HCT116 (cell line): Measurements from ENCODE around the gene POLE3. TPM values are rescaled to one million over a fixed set of nuclear protein-coding genes. Genes with fewer than 3 reads are reported as not detected.

Experiments used
- ATAC-seq: fragments of 200-7000 bp; cut with Tn5 transposase; 2 replicates; pipeline ENCODE4 v1.9.1; 2020; ENCODE audit warnings: mild to moderate bottlenecking, moderate library complexity
- BruUV-seq: library from RNA; stranded (reverse); fragments of 400-500 nt; replicated peaks from 2 replicates; lab custom pipeline; 2021; lab: Mats Ljungman, UMichigan
- CTCF ChIA-PET: fragments of 300-600 bp; sonication (Branson Sonifier 250); formaldehyde crosslinking; loops from one replicate; lab custom pipeline; 2021; ENCODE audit warnings: antibody characterized with exemption; lab: Charles Lee
- POLR2A ChIA-PET: fragments of 300-600, 350-600 bp; sonication (Branson Sonifier 250); formaldehyde crosslinking; loops from one replicate; lab custom pipeline; 2021; ENCODE audit warnings: antibody characterized with exemption; lab: Charles Lee
- RAD21 ChIA-PET, 2 experiments: fragments of 300-600 bp; sonication (Branson Sonifier 250); formaldehyde crosslinking; loops; one replicate each; lab custom pipeline; 2023; ENCODE audit warnings: low total read pairs in 2 of 2; ENCODE audit not compliant: uncharacterized antibody in 2 of 2, unreplicated experiment in 2 of 2, low non-redundant PET in 1 of 2; lab: Charles Lee
- DNase-seq: peaks from one replicate; pipeline ENCODE4 v3.0.0-alpha.2; 2010; ENCODE audit warnings: low read depth, low spot score
- H2AFZ ChIP-seq: fragments of 200-600 bp; shearing (Covaris generic), sonication (generic); 2 replicates; pipeline ENCODE4 v1.6.1; 2017; ENCODE audit warnings: low read depth, mixed run types, mixed read lengths, antibody characterized with exemption, low read length; ENCODE audit not compliant: poor library complexity, severe bottlenecking
- H3K27ac ChIP-seq: 2 replicates; pipeline ENCODE4 v1.5.1; 2012; ENCODE audit warnings: low read depth, low read length
- H3K27me3 ChIP-seq: fragments of 200-600 bp; sonication (generic); 2 replicates; pipeline ENCODE4 v1.6.1; 2016; ENCODE audit warnings: mixed run types, low read length, mixed read lengths; ENCODE audit not compliant: insufficient read depth
- H3K36me3 ChIP-seq, 2 experiments: fragments of 200-500 bp in 1 of 2; fragments of 200-600 bp in 1 of 2; sonication (Bioruptor generic) in 1 of 2; sonication (generic) in 1 of 2; 2 replicates each; pipeline versions ENCODE4 v1.5.1 to v1.6.1; 2014 to 2016; ENCODE audit warnings: low read length in 2 of 2, inconsistent platforms in 1 of 2, mixed read lengths in 1 of 2, mixed run types in 1 of 2; ENCODE audit not compliant: insufficient read depth in 2 of 2, control insufficient read depth in 1 of 2
- H3K4me1 ChIP-seq, 2 experiments: fragments of 200-600 bp in 1 of 2; sonication (generic) in 1 of 2; 2 replicates each; pipeline versions ENCODE4 v1.5.1 to v1.6.1; 2012 to 2017; ENCODE audit warnings: low read length in 2 of 2, inconsistent platforms in 1 of 2, mild to moderate bottlenecking in 1 of 2, mixed read lengths in 1 of 2, mixed run types in 1 of 2, moderate library complexity in 1 of 2; ENCODE audit not compliant: insufficient read depth in 2 of 2, control insufficient read depth in 1 of 2
- H3K4me2 ChIP-seq: fragments of 200-600 bp; sonication (generic); 2 replicates; pipeline ENCODE4 v1.6.1; 2017; ENCODE audit warnings: mixed run types, low read length, mixed read lengths
- H3K4me3 ChIP-seq, 2 experiments: fragments of 200-600 bp in 1 of 2; sonication (generic) in 1 of 2; replicated peaks in 1 of 2; 2 replicates each; pipeline ENCODE4 v1.5.1; 2011 to 2016; ENCODE audit warnings: low read length in 2 of 2, control low read depth in 1 of 2, low read depth in 1 of 2, mild to moderate bottlenecking in 1 of 2, mixed read lengths in 1 of 2, mixed run types in 1 of 2
- H3K79me2 ChIP-seq: fragments of 200-600 bp; sonication (generic); 2 replicates; pipeline ENCODE4 v1.6.1; 2017; ENCODE audit warnings: mild to moderate bottlenecking, mixed run types, low read length, moderate library complexity, mixed read lengths; ENCODE audit not compliant: insufficient read depth
- H3K9ac ChIP-seq: fragments of 200-600 bp; sonication (generic); 2 replicates; pipeline ENCODE4 v1.6.1; 2016; ENCODE audit warnings: low read length, mixed read lengths
- H3K9me2 ChIP-seq: fragments of 200-600 bp; sonication (generic), shearing (Covaris generic); 2 replicates; pipeline ENCODE4 v1.6.1; 2017; ENCODE audit warnings: mixed run types, mild to moderate bottlenecking, moderate library complexity; ENCODE audit not compliant: insufficient read depth
- H3K9me3 ChIP-seq, 2 experiments: fragments of 200-500 bp in 1 of 2; fragments of 200-600 bp in 1 of 2; sonication (Bioruptor generic) in 1 of 2; sonication (generic) in 1 of 2; 2 replicates each; pipeline ENCODE4 v1.6.1; 2014 to 2017; ENCODE audit warnings: low read length in 2 of 2, mixed read lengths in 2 of 2, inconsistent platforms in 1 of 2, low read depth in 1 of 2, mild to moderate bottlenecking in 1 of 2, mixed run types in 1 of 2, moderate library complexity in 1 of 2; ENCODE audit not compliant: control insufficient read depth in 1 of 2, insufficient read depth in 1 of 2
- H4K20me1 ChIP-seq: fragments of 200-600 bp; sonication (generic), shearing (Covaris generic); 2 replicates; pipeline ENCODE4 v1.6.1; 2017; ENCODE audit warnings: mixed run types, mild to moderate bottlenecking, moderate library complexity; ENCODE audit not compliant: insufficient read depth
- CBX3 ChIP-seq: IDR thresholded peaks from 2 replicates; pipeline ENCODE4 v1.6.1; 2012; ENCODE audit warnings: low read depth
- CEBPB ChIP-seq: IDR thresholded peaks from 2 replicates; pipeline ENCODE4 v1.6.1; 2012; ENCODE audit warnings: low read depth
- EZH2phosphoT487 ChIP-seq: fragments of 200-600 bp; IDR thresholded peaks from 2 replicates; pipeline ENCODE4 v1.6.1; 2018; ENCODE audit warnings: antibody characterized with exemption, borderline replicate concordance
- JUND ChIP-seq: IDR thresholded peaks from 2 replicates; pipeline ENCODE4 v1.6.1; 2012
- POLR2A ChIP-seq: IDR thresholded peaks from 2 replicates; pipeline ENCODE4 v1.7.0; 2011; ENCODE audit warnings: borderline replicate concordance; ENCODE audit not compliant: insufficient read depth, insufficient read length; ENCODE audit errors: extremely low read depth
- POLR2AphosphoS5 ChIP-seq: IDR thresholded peaks from 2 replicates; pipeline ENCODE4 v1.6.1; 2011; ENCODE audit warnings: mild to moderate bottlenecking, low read depth, low read length, moderate library complexity
- RAD21 ChIP-seq: IDR thresholded peaks from 2 replicates; pipeline ENCODE4 v1.6.1; 2012; ENCODE audit warnings: low read depth, mild to moderate bottlenecking
- SP1 ChIP-seq: IDR thresholded peaks from 2 replicates; pipeline ENCODE4 v1.6.1; 2012; ENCODE audit warnings: low read depth
- SRF ChIP-seq: IDR thresholded peaks from 2 replicates; pipeline ENCODE4 v1.6.1; 2012; ENCODE audit warnings: low read depth
- TCF7L2 ChIP-seq: IDR thresholded peaks from 2 replicates; pipeline ENCODE4 v1.7.0; 2011; ENCODE audit warnings: borderline replicate concordance, inconsistent platforms; ENCODE audit not compliant: insufficient read depth, insufficient read length; ENCODE audit errors: extremely low read depth
- ZFX ChIP-seq: fragments of 450-650 bp; IDR thresholded peaks from 2 replicates; pipeline ENCODE4 v1.6.1; 2017
- intact Hi-C: fragments of 100-400 bp; cut with micrococcal nuclease; formaldehyde crosslinking; loops from 2 replicates; pipeline ENCODE4 v1.10.0; 2022
- total RNA-seq: library from RNA; stranded (reverse); gene quantifications from one replicate; pipeline ENCODE4 v1.2.1, GENCODE V29; 2021; ENCODE audit not compliant: unreplicated experiment
- TF ChIP-seq, protein P1 (sequence below): IDR thresholded peaks from 2 replicates; pipeline ENCODE4 v1.6.1; 2012; ENCODE audit warnings: low read depth
- TF ChIP-seq, protein P2 (sequence below): IDR thresholded peaks from 2 replicates; pipeline ENCODE4 v1.6.1; 2011; ENCODE audit warnings: mild to moderate bottlenecking, low read length, moderate library complexity; ENCODE audit not compliant: insufficient replicate concordance; ENCODE audit errors: extremely low read depth
- TF ChIP-seq, protein P3 (sequence below): IDR thresholded peaks from 2 replicates; pipeline ENCODE4 v1.6.1; 2012

Gene POLE3
- total RNA-seq, 1 experiment from 2014 or later: 65.1 TPM

DNA sequence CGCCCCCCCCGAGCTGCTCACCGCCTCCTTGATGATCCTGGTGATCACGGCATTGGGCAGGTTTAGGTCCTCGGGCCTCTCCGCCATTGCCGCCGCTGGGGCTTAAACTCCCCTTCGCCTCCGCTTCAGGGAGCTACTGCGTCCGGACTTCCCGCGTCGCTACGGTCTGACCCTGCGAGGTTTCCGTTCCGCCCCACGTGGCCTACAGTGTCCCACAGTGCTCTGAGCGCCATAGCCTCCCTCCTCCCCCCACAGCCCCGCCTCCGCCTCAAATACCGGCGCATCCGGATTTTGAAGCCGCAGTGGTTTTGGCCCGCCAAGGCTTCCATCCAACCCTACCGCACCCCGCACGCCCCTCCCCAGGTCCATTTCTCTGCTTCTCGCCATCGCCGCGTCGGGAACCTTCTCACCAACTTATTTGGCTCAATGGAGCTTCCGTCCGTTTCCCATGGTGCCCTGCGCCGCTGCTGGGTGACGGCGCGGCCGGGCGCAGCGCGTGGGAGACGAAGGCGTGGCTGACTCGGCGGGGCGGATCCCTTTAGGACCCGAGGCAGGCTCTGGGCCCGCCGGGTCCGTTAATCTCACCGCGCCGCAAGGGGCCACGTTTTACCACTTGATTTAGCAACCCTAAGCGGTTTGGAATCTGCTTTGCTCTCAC is at the start of gene POLE3, which contains the start of gene C9orf43 (continued):
- TF ChIP-seq, protein P1, sequence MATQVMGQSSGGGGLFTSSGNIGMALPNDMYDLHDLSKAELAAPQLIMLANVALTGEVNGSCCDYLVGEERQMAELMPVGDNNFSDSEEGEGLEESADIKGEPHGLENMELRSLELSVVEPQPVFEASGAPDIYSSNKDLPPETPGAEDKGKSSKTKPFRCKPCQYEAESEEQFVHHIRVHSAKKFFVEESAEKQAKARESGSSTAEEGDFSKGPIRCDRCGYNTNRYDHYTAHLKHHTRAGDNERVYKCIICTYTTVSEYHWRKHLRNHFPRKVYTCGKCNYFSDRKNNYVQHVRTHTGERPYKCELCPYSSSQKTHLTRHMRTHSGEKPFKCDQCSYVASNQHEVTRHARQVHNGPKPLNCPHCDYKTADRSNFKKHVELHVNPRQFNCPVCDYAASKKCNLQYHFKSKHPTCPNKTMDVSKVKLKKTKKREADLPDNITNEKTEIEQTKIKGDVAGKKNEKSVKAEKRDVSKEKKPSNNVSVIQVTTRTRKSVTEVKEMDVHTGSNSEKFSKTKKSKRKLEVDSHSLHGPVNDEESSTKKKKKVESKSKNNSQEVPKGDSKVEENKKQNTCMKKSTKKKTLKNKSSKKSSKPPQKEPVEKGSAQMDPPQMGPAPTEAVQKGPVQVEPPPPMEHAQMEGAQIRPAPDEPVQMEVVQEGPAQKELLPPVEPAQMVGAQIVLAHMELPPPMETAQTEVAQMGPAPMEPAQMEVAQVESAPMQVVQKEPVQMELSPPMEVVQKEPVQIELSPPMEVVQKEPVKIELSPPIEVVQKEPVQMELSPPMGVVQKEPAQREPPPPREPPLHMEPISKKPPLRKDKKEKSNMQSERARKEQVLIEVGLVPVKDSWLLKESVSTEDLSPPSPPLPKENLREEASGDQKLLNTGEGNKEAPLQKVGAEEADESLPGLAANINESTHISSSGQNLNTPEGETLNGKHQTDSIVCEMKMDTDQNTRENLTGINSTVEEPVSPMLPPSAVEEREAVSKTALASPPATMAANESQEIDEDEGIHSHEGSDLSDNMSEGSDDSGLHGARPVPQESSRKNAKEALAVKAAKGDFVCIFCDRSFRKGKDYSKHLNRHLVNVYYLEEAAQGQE: no peak
- no peak for TF ChIP-seq CBX3
- TF ChIP-seq POLR2A: peak; percentile 88
- TF ChIP-seq TCF7L2: peak; percentile 54

DNA sequence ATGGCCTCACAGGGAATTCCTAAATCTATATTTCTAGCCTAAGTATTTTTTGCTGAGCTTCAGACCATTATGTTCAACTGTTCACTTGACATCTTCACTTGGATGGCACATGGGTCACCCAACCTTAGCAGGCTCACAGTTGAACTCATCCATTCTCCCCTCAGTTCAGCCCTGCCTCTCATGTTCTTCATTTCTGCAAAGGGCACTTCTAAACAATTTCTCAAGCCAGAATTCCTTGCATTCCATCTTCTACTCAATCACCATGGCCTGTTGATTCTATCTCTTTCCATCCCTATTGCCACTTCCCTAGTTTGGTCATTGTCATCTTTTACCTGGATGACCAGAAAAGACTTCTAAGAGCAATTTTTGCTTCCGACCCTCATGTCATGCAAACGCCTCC is 45.8 kb upstream of the POLE3 start:
- Histone ChIP-seq H3K4me1 (peaks cover 18 to 23% of the 10 kb centered on the region in 2 experiments), H3K9me2 (no peaks in the 10 kb centered on the region), H3K4me3 (no peak overlapping the region), H3K9ac (no peak overlapping the region), H3K4me2 (no peak overlapping the region), H3K79me2 (no peaks in the 10 kb centered on the region), H2AFZ (peak overlapping the region; percentile 94), H3K27me3 (no peaks in the 10 kb centered on the region), H3K27ac (peak overlapping the region; percentile 67; the same call in 1 of the 2 replicates), H3K9me3 (no peaks in the 10 kb centered on the region), H4K20me1 (no peaks in the 10 kb centered on the region), H3K36me3 (no peaks in the 10 kb centered on the region)
- DNase-seq (no peak), ATAC-seq (no peak)
- no peak for TF ChIP-seq CBX3
- TF ChIP-seq POLR2AphosphoS5: no peak
- no peak for TF ChIP-seq EZH2phosphoT487
- TF ChIP-seq, protein P2, sequence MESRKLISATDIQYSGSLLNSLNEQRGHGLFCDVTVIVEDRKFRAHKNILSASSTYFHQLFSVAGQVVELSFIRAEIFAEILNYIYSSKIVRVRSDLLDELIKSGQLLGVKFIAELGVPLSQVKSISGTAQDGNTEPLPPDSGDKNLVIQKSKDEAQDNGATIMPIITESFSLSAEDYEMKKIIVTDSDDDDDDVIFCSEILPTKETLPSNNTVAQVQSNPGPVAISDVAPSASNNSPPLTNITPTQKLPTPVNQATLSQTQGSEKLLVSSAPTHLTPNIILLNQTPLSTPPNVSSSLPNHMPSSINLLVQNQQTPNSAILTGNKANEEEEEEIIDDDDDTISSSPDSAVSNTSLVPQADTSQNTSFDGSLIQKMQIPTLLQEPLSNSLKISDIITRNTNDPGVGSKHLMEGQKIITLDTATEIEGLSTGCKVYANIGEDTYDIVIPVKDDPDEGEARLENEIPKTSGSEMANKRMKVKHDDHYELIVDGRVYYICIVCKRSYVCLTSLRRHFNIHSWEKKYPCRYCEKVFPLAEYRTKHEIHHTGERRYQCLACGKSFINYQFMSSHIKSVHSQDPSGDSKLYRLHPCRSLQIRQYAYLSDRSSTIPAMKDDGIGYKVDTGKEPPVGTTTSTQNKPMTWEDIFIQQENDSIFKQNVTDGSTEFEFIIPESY: no peak
- TF ChIP-seq, protein P3, sequence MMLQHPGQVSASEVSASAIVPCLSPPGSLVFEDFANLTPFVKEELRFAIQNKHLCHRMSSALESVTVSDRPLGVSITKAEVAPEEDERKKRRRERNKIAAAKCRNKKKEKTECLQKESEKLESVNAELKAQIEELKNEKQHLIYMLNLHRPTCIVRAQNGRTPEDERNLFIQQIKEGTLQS: no peak
- no peak for TF ChIP-seq RAD21
- no peak for TF ChIP-seq JUND
- TF ChIP-seq, protein P1: no peak
- no peak for TF ChIP-seq CEBPB
- no peak for TF ChIP-seq SP1
- no peak for TF ChIP-seq ZFX
- no peak for TF ChIP-seq SRF
- RAD21 ChIA-PET: interaction anchor here in 1 of 2 experiments (1.8 kb wide), 1 partner anchor 10 kb away, joined by 4 read pairs; no protein-coding TSS in a partner anchor
- POLR2A ChIA-PET: no interaction called here
- CTCF ChIA-PET: interaction anchor here (1.1 kb wide), 1 partner anchor 136 kb away, joined by 4 read pairs; no protein-coding TSS in a partner anchor
- intact Hi-C loops: no loop called here
- BruUV-seq: no TSS peak
